SK-N-SH (cell line): Measurements from ENCODE around the gene ZDHHC11. TPM values are rescaled to one million over a fixed set of nuclear protein-coding genes. Genes with fewer than 3 reads are reported as not detected.

ENCODE experiments used
- CTCF ChIA-PET: fragments of 300-600, 350-600 bp; formaldehyde crosslinking; extraction: SDS; loops from one replicate; lab custom pipeline; 2021; lab: Yijun Ruan, JAX
- POLR2A ChIA-PET: fragments of 350-600 bp; sonication (Branson Sonifier 250); formaldehyde crosslinking; extraction: SDS; loops from one replicate; lab custom pipeline; 2020; ENCODE audit warnings: antibody characterized with exemption, inconsistent platforms; lab: Yijun Ruan, JAX
- DNase-seq: peaks from one replicate; pipeline ENCODE4 v3.0.0; 2012
- H2AFZ ChIP-seq: fragments of 200-600 bp; sonication (generic); 2 replicates; pipeline ENCODE4 v1.8.1; 2016; ENCODE audit warnings: antibody characterized with exemption, mild to moderate bottlenecking, low read depth
- H3F3A ChIP-seq: fragments of 200-600 bp; sonication (generic); replicated peaks from 2 replicates; pipeline ENCODE3; 2016; ENCODE audit warnings: antibody characterized with exemption, mild to moderate bottlenecking; ENCODE audit not compliant: insufficient read depth
- H3K27ac ChIP-seq, 2 experiments: fragments of 200-500 bp in 1 of 2; fragments of 200-600 bp in 1 of 2; sonication (Bioruptor generic) in 1 of 2; sonication (generic), shearing (Covaris generic) in 1 of 2; 2 replicates each; pipeline versions ENCODE4 v1.5.1 to v1.6.1; 2014 to 2016; ENCODE audit warnings: low read depth in 2 of 2, inconsistent platforms in 1 of 2, low read length in 1 of 2, mild to moderate bottlenecking in 1 of 2, mixed read lengths in 1 of 2
- H3K27me3 ChIP-seq: fragments of 200-600 bp; sonication (generic), shearing (Covaris generic); 2 replicates; pipeline ENCODE4 v1.6.1; 2016; ENCODE audit warnings: mixed run types; ENCODE audit not compliant: insufficient read depth
- H3K36me3 ChIP-seq, 2 experiments: fragments of 200-500 bp in 1 of 2; fragments of 200-600 bp in 1 of 2; sonication (Bioruptor generic) in 1 of 2; sonication (generic) in 1 of 2; replicated peaks in 1 of 2; 2 replicates each; pipeline versions ENCODE3 to v1.5.1; 2014 to 2016; ENCODE audit warnings: low read length in 1 of 2, mild to moderate bottlenecking in 1 of 2; ENCODE audit not compliant: insufficient read depth in 2 of 2, control insufficient read depth in 1 of 2
- H3K4me1 ChIP-seq, 2 experiments: fragments of 200-500 bp in 1 of 2; fragments of 200-600 bp in 1 of 2; sonication (Bioruptor generic) in 1 of 2; sonication (generic), shearing (Covaris generic) in 1 of 2; 2 replicates each; pipeline versions ENCODE4 v1.5.1 to v1.6.1; 2014 to 2016; ENCODE audit warnings: low read depth in 1 of 2, low read length in 1 of 2, mixed run types in 1 of 2; ENCODE audit not compliant: insufficient read depth in 2 of 2, control insufficient read depth in 1 of 2
- H3K4me2 ChIP-seq: fragments of 200-600 bp; sonication (generic), shearing (Covaris generic); 2 replicates; pipeline ENCODE4 v1.6.1; 2017; ENCODE audit warnings: mixed run types
- H3K4me3 ChIP-seq, 2 experiments: fragments of 200-500 bp in 1 of 2; fragments of 200-600 bp in 1 of 2; sonication (Bioruptor generic) in 1 of 2; sonication (generic), shearing (Covaris generic) in 1 of 2; 2 replicates each; pipeline versions ENCODE4 v1.5.1 to v1.8.1; 2014 to 2016; ENCODE audit warnings: low read depth in 2 of 2, inconsistent platforms in 1 of 2, low read length in 1 of 2, mild to moderate bottlenecking in 1 of 2, mixed read lengths in 1 of 2, moderate library complexity in 1 of 2
- H3K79me2 ChIP-seq: fragments of 200-600 bp; sonication (generic); 2 replicates; pipeline ENCODE4 v1.8.1; 2017; ENCODE audit warnings: mild to moderate bottlenecking; ENCODE audit not compliant: insufficient read depth
- H3K9ac ChIP-seq: fragments of 200-600 bp; sonication (generic); 2 replicates; pipeline ENCODE4 v1.6.1; 2017; ENCODE audit warnings: mixed run types
- H3K9me2 ChIP-seq: fragments of 200-600 bp; sonication (generic); 2 replicates; pipeline ENCODE4 v1.6.1; 2017; ENCODE audit warnings: mixed run types
- H3K9me3 ChIP-seq: fragments of 200-600 bp; sonication (generic); 2 replicates; pipeline ENCODE4 v1.6.1; 2017; ENCODE audit warnings: mixed run types, mild to moderate bottlenecking, moderate library complexity
- H4K20me1 ChIP-seq: fragments of 200-600 bp; sonication (generic); 2 replicates; pipeline ENCODE4 v1.6.1; 2017; ENCODE audit warnings: mild to moderate bottlenecking, mixed run types; ENCODE audit not compliant: insufficient read depth
- FOSL2 ChIP-seq: IDR thresholded peaks from 2 replicates; pipeline ENCODE4 v1.4.0; 2012; ENCODE audit warnings: low read depth, mild to moderate bottlenecking, moderate library complexity, borderline replicate concordance
- FOXJ3 ChIP-seq: sonication (generic); formaldehyde crosslinking; IDR thresholded peaks from 2 replicates; pipeline ENCODE4 v1.5.1; 2020; ENCODE audit warnings: mild to moderate bottlenecking, missing genetic modification reagents
- GATA2 ChIP-seq: sonication (generic); formaldehyde crosslinking; IDR thresholded peaks from 2 replicates; pipeline ENCODE4 v1.5.0; 2020; ENCODE audit warnings: mild to moderate bottlenecking, missing genetic modification reagents
- IRF3 ChIP-seq: fragments of 150-350 bp; IDR thresholded peaks from 2 replicates; pipeline ENCODE4 v1.6.1; 2016; ENCODE audit warnings: mild to moderate bottlenecking, low read depth, low read length
- MEF2A ChIP-seq: IDR thresholded peaks from 2 replicates; pipeline ENCODE4 v1.4.0; 2012; ENCODE audit warnings: low read depth, borderline replicate concordance
- MXI1 ChIP-seq: IDR thresholded peaks from 2 replicates; pipeline ENCODE4 v1.6.1; 2012; ENCODE audit warnings: mild to moderate bottlenecking, low read depth, low read length, improper control_type of control experiment
- PBX3 ChIP-seq: IDR thresholded peaks from 2 replicates; pipeline ENCODE4; 2012
- SMC3 ChIP-seq: IDR thresholded peaks from 2 replicates; pipeline ENCODE4 v1.6.1; 2012; ENCODE audit warnings: low read depth, low read length, improper control_type of control experiment
- TCF12 ChIP-seq: IDR thresholded peaks from 2 replicates; pipeline ENCODE4 v1.4.0; 2012
- TEAD4 ChIP-seq: IDR thresholded peaks from 2 replicates; pipeline ENCODE4 v1.4.0; 2012; ENCODE audit warnings: mild to moderate bottlenecking, borderline replicate concordance; ENCODE audit not compliant: insufficient read depth
- USF2 ChIP-seq: fragments of 150-350 bp; IDR thresholded peaks from 2 replicates; pipeline ENCODE4 v1.6.1; 2017; ENCODE audit warnings: antibody characterized with exemption, low read length, low read depth, borderline replicate concordance
- YY1 ChIP-seq: IDR thresholded peaks from 2 replicates; pipeline ENCODE4 v1.4.0; 2012; ENCODE audit warnings: low read depth, mild to moderate bottlenecking
- WGBS: methylation state at CpG from one replicate; pipeline ENCODE4 v1.1.6; 2017; ENCODE audit warnings: low lambda C conversion rate; 5-methylcytosine and 5-hydroxymethylcytosine counted together
- polyA plus RNA-seq, 3 experiments: library from polyadenylated mRNA; depleted of rRNA; stranded (reverse); fragments of >200 nt; gene quantifications; 2 replicates each; pipeline ENCODE4 v1.2.3, GENCODE V29; 2012

The ZDHHC11 gene
- polyA plus RNA-seq, 1 of the 3 experiments (the other 2 are of a cell fraction): 0.76 TPM

GRCh38 chr5:885127-885442, 34.3 kb upstream of the ZDHHC11 start:
- no peak overlapping the region for H2AFZ ChIP-seq
- H3K4me1 ChIP-seq: peaks cover 0 to under 1% of the 10 kb centered on the region in 2 experiments; a peak in 1 of 4 replicates
- H3K27me3 ChIP-seq: no peaks in the 10 kb centered on the region
- H3K79me2 ChIP-seq: peaks cover 85% of the 10 kb centered on the region
- no peak for DNase-seq
- H3K9me3 ChIP-seq: no peaks in the 10 kb centered on the region
- H3K27ac ChIP-seq: no peak overlapping the region
- no peak overlapping the region for H3K4me2 ChIP-seq
- WGBS: 94% methylated on average over 5 of the region's 18 CpGs
- H3K4me3 ChIP-seq: no peak overlapping the region
- H3K9me2 ChIP-seq: no peaks in the 10 kb centered on the region
- no peak for TF ChIP-seq MXI1
- no peak for TF ChIP-seq YY1
- no peak for TF ChIP-seq PBX3
- TF ChIP-seq SMC3: no peak
- no peak for TF ChIP-seq FOXJ3 (CRISPR knock-in tag)
- TF ChIP-seq IRF3: no peak
- TF ChIP-seq USF2: no peak
- no peak for TF ChIP-seq FOSL2
- TF ChIP-seq MEF2A: no peak
- TF ChIP-seq, all 33 proteins: peak for 0
- Histone ChIP-seq H3K36me3 (peaks cover 70 to 80% of the 10 kb centered on the region in 2 experiments), H4K20me1 (peaks cover 37% of the 10 kb centered on the region), H3F3A (peaks cover 5% of the 10 kb centered on the region), H3K9ac (no peak overlapping the region)
- ChIA-PET CTCF (interaction anchor here (0.6 kb wide), 1 partner anchor 14 kb away, joined by 3 read pairs; no protein-coding TSS in a partner anchor), POLR2A (no interaction called here)

GRCh38 chr5:884345-885126, 33.8 kb upstream of the ZDHHC11 start:
- peak; percentile 28 for DNase-seq
- no peak overlapping the region for H3K9ac ChIP-seq
- POLR2A ChIA-PET: no interaction called here
- TF ChIP-seq TCF12 (no peak), GATA2 (no peak), TEAD4 (no peak), MXI1 (no peak)
- TF ChIP-seq, all 33 proteins: peak for 0
- no peaks in the 10 kb centered on the region for H3K9me3 ChIP-seq
- H3K36me3 ChIP-seq: peaks cover 66 to 76% of the 10 kb centered on the region in 2 experiments
- WGBS: 89% methylated on average over 4 of the region's 16 CpGs
- peaks cover 80% of the 10 kb centered on the region for H3K79me2 ChIP-seq
- H2AFZ ChIP-seq: no peak overlapping the region
- no peaks in the 10 kb centered on the region for H3K4me1 ChIP-seq
- H3K27me3 ChIP-seq: no peaks in the 10 kb centered on the region
- H4K20me1 ChIP-seq: peaks cover 34% of the 10 kb centered on the region
- CTCF ChIA-PET: interaction anchor here (0.6 kb wide), 1 partner anchor 13 kb away, joined by 3 read pairs; no protein-coding TSS in a partner anchor
- no peak overlapping the region for H3K4me2 ChIP-seq
- H3K9me2 ChIP-seq: no peaks in the 10 kb centered on the region
- H3F3A ChIP-seq: peaks cover 5% of the 10 kb centered on the region
- H3K27ac ChIP-seq: no peak overlapping the region; a peak in 1 of 4 replicates
- H3K4me3 ChIP-seq: no peak overlapping the region
